Measurements from ENCODE around the gene DCC.

- no peak for TF ChIP-seq SP1 (IDR thresholded peaks at IDR 0.05)
- no peak for TF ChIP-seq PKNOX1 (IDR thresholded peaks at IDR 0.05)
- no peak for TF ChIP-seq TARDBP (IDR thresholded peaks at IDR 0.05)
- no peak for TF ChIP-seq FOXM1 (IDR thresholded peaks at IDR 0.05; ENCODE audit: borderline replicate concordance)
- TF ChIP-seq BHLHE40 (IDR thresholded peaks at IDR 0.05; ENCODE audit: borderline replicate concordance) = no peak
- no peak for TF ChIP-seq FOXK2 (IDR thresholded peaks at IDR 0.05)
- no peak for TF ChIP-seq HDGF (IDR thresholded peaks at IDR 0.05; ENCODE audit: borderline replicate concordance)
- TF ChIP-seq ARNT (IDR thresholded peaks at IDR 0.05) = no peak
- TF ChIP-seq ZNF384 (IDR thresholded peaks at IDR 0.05) = no peak
These were observed 391.1 kb downstream of the DCC start for GRCh38 chr18:52730972-52731619.

Measured in HEK293T (cell line).